ENCODE results near the gene C19orf44.

GRCh38 chr19:16508546-16508945 is 12.4 kb downstream of the C19orf44 start:
- no peak for TF ChIP-seq CTCF (IDR thresholded peaks at IDR 0.05; ENCODE audit: borderline replicate concordance, extremely low read depth, low read length, poor library complexity, severe bottlenecking)
- no peak for TF ChIP-seq EZH2 (IDR thresholded peaks at IDR 0.05; ENCODE audit: borderline replicate concordance, low read depth, low read length, severe bottlenecking)

Measured in DND-41 (cell line).